Psoas muscle (tissue), 8 donors: ENCODE measurements around the gene CDS1. TPM values are rescaled to one million over a fixed set of nuclear protein-coding genes. Genes with fewer than 3 reads are reported as not detected.

ENCODE experiments used
- ATAC-seq, 4 donors: fragments of 200-7000 bp; cut with Tn5 transposase; one replicate each; pipeline ENCODE4 v1.9.1; 2020; ENCODE audit warnings: moderate library complexity in 3 of 4, mild to moderate bottlenecking in 2 of 4
- DNase-seq, 2 donors: peaks; one replicate each; pipeline ENCODE4 v3.0.0-alpha.2; 2020
- H3K27ac ChIP-seq: fragments of 200-600 bp; one replicate; pipeline ENCODE4 v1.8.0; 2022
- H3K27me3 ChIP-seq, 3 donors: fragments of 200-600 bp in 1 of 3; one replicate each; pipeline versions ENCODE4 v1.6.1 to v1.8.0; 2013 to 2022; ENCODE audit warnings: low read length in 2 of 3, mild to moderate bottlenecking in 2 of 3, moderate library complexity in 1 of 3; ENCODE audit not compliant: insufficient read depth in 3 of 3
- H3K36me3 ChIP-seq, 2 donors: fragments of 200-600 bp in 1 of 2; one replicate each; pipeline versions ENCODE4 v1.6.1 to v1.8.0; 2013 to 2022; ENCODE audit warnings: low read depth in 1 of 2, mild to moderate bottlenecking in 1 of 2, moderate library complexity in 1 of 2; ENCODE audit not compliant: insufficient read depth in 1 of 2
- H3K4me1 ChIP-seq: fragments of 200-600 bp; one replicate; pipeline ENCODE4 v1.8.0; 2022
- H3K4me3 ChIP-seq: fragments of 200-600 bp; one replicate; pipeline ENCODE4 v1.8.0; 2022; ENCODE audit warnings: mild to moderate bottlenecking
- H3K9me3 ChIP-seq: fragments of 200-600 bp; one replicate; pipeline ENCODE4 v1.8.0; 2022
- CTCF ChIP-seq: fragments of 200-600 bp; IDR thresholded peaks from one replicate; pipeline ENCODE4 v1.8.0; 2022; ENCODE audit warnings: antibody characterized with exemption
- WGBS, 3 donors: extraction: QIAGEN DNeasy Blood & Tissue Kit; methylation state at CpG; one replicate each; pipeline versions ENCODE4 v1.1.6 to v1.1.7; 2013; 5-methylcytosine and 5-hydroxymethylcytosine counted together
- intact Hi-C, 2 donors: fragments of 100-400 bp; cut with DNase I; formaldehyde crosslinking; loops; one replicate each; pipeline versions ENCODE4 v1.11.0 to v1.14.2; 2022
- polyA plus RNA-seq, 3 donors: library from polyadenylated mRNA; stranded (reverse); fragments of 200-250 nt; gene quantifications; one replicate each; pipeline ENCODE4 v1.2.3, GENCODE V29; 2013
- total RNA-seq, 4 donors: library from RNA; stranded (reverse); fragmentation: NEBNext Ultra II Directional in 2 of 4; extraction: Animal tissue kit (Norgen Biotek cat#: 25700) in 2 of 4; gene quantifications; one replicate each; pipeline versions ENCODE4 v1.2.1 to v1.2.4, GENCODE V29; 2021 to 2023
- donor health status: healthy with polysubstance abuse.
- donor health status: DM: no; HTN: no; CAD: no; lungs with moderate emphysema.
- donor health status: Bipolar disorder and iron deficiency.
- donor health status: healthy.
- donor health status: DM: yes; HTN: yes; CAD: no.
- donor health status: DM: no; HTN: no; CAD: no.
- donor health status: DM: no; HTN: no; CAD: no.
- donor health status: DM: yes; HTN: yes; CAD: no.

The CDS1 gene
- total and polyA plus RNA-seq, 7 donors = 0.03 to 0.37 (median 0.04) TPM; not detected in 1

- peaks cover 0 to 3% (median 0%) of the 10 kb centered on the region in 3 donors for H3K27me3 ChIP-seq
- no peaks in the 10 kb centered on the region for H3K36me3 ChIP-seq
- no peaks in the 10 kb centered on the region for H3K9me3 ChIP-seq
- DNase-seq (no peak), ATAC-seq (no peak)
- TF ChIP-seq CTCF = no peak
- H3K4me1 ChIP-seq = no peaks in the 10 kb centered on the region
- WGBS, 3 donors = 69 to 77% (median 69%) methylated on average over 4 of the region's 4 CpGs
- no peak overlapping the region for H3K4me3 ChIP-seq
- no peak overlapping the region for H3K27ac ChIP-seq
- intact Hi-C loops = no loop called here
Measured at GRCh38 chr4:84573385-84574068, 9.4 kb upstream of the CDS1 start.

- whole genome bisulfite sequencing, 3 donors = 77 to 78% (median 77%) methylated on average over 6 of the region's 6 CpGs
Measured at GRCh38 chr4:84574069-84574720, 8.7 kb upstream of the CDS1 start.

DNA sequence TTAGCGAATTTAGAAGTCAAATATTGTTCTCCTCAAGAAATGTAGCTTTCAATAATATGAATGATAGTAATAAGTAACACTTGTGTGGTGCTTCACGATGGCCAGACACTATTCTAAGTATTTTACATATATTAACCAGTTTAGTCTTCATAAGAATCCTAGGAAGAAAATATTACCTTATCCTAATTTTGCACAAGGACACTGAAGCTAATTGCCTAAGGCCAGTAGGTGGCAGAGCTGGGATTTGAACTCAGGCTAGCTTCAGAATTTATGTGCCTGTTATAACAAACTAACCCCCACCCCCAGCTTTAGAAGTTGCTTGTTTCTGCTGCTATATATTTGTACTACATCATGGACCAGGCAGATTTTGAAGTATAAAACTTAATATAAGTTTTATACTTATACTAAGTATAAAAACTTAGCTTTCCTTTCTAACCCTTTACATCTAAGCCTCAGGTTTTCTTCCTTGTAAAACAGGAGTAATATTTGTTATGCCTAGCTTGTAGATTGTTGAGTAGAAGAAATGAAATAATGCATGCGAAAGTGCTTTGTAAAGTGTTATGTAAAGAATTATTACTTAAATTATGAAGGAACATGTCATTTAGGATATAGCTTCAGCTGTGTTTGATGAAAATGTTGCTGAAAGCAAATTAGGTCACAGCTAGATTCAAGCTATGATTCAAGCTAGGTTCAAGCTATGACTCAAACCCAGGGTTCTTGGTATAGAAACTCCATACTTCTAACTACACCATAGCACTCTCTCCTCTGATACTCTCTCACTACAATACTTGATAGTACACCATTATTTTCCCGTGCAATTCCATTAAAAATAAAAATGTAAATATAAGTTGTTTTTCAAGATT lies 4.2 kb upstream of the CDS1 start:
- Histone ChIP-seq H3K9me3 (no peaks in the 10 kb centered on the region), H3K36me3 (no peaks in the 10 kb centered on the region), H3K27me3 (peaks cover 0 to 25% (median 7%) of the 10 kb centered on the region in 3 donors), H3K4me1 (peaks cover 5% of the 10 kb centered on the region), H3K27ac (no peak overlapping the region), H3K4me3 (no peak overlapping the region)
- TF ChIP-seq CTCF = no peak
- ATAC-seq (no peak), DNase-seq (no peak)
- WGBS, 3 donors = 66 to 76% (median 73%) methylated on average over 4 of the region's 4 CpGs
- intact Hi-C loops = no loop called here

More at GRCh38 chr4:84574069-84574720, 8.7 kb upstream of the CDS1 start:
- no peaks in the 10 kb centered on the region for H3K9me3 ChIP-seq
- H3K4me3 ChIP-seq = no peak overlapping the region
- no peak overlapping the region for H3K27ac ChIP-seq
- peaks cover 0 to 3% (median 3%) of the 10 kb centered on the region in 3 donors for H3K27me3 ChIP-seq
- H3K36me3 ChIP-seq = no peaks in the 10 kb centered on the region
- H3K4me1 ChIP-seq = no peaks in the 10 kb centered on the region
- intact Hi-C loops = no loop called here
- no peak for TF ChIP-seq CTCF
- DNase-seq (no peak), ATAC-seq (no peak)

GRCh38 chr4:84579403-84579776 lies 3.5 kb upstream of the CDS1 start:
- no peak overlapping the region for H3K4me3 ChIP-seq
- H3K27me3 ChIP-seq = peaks cover 0 to 31% (median 8%) of the 10 kb centered on the region in 3 donors
- no peak for TF ChIP-seq CTCF
- no peak overlapping the region for H3K27ac ChIP-seq
- 62 to 76% (median 67%) methylated on average over 4 of the region's 4 CpGs for WGBS, 3 donors
- no peaks in the 10 kb centered on the region for H3K36me3 ChIP-seq
- H3K9me3 ChIP-seq = no peaks in the 10 kb centered on the region
- ATAC-seq (no peak), DNase-seq (no peak)
- intact Hi-C loops = no loop called here
- peaks cover 5% of the 10 kb centered on the region for H3K4me1 ChIP-seq
